H1 (cell line): Measurements from ENCODE around the gene TSEN54.

Experiments used
- BCL11A ChIP-seq, 2 experiments: IDR thresholded peaks; one replicate each; pipeline ENCODE4 v1.6.1; 2011; ENCODE audit warnings: low read depth in 2 of 2, low read length in 2 of 2, mild to moderate bottlenecking in 2 of 2
- CTBP2 ChIP-seq: IDR thresholded peaks from 2 replicates; pipeline ENCODE4 v1.7.0; 2011; ENCODE audit warnings: borderline replicate concordance, mild to moderate bottlenecking, moderate library complexity, mixed read lengths, low read length; ENCODE audit not compliant: insufficient read depth, insufficient read length
- CTCF ChIP-seq, 3 experiments: IDR thresholded peaks; 1 replicate in 2 of 3; 2 replicates in 1 of 3; pipeline versions ENCODE4 v1.5.1 to v1.6.1; 2011; ENCODE audit warnings: low read length in 3 of 3, mild to moderate bottlenecking in 3 of 3, inconsistent platforms in 2 of 3, low read depth in 1 of 3, moderate library complexity in 1 of 3; ENCODE audit not compliant: insufficient read depth in 1 of 3; ENCODE audit errors: control extremely low read depth in 1 of 3
- EZH2 ChIP-seq: fragments of 200-600 bp; sonication (generic); IDR thresholded peaks from 2 replicates; pipeline ENCODE4 v1.7.1; 2012; ENCODE audit warnings: low read depth, mild to moderate bottlenecking, moderate library complexity, low read length, inconsistent platforms; ENCODE audit not compliant: severe bottlenecking
- FOSL1 ChIP-seq: IDR thresholded peaks from 2 replicates; pipeline ENCODE4 v1.6.1; 2011; ENCODE audit warnings: mild to moderate bottlenecking, low read depth, low read length, moderate library complexity; ENCODE audit not compliant: insufficient read depth
- MAX ChIP-seq: IDR thresholded peaks from 2 replicates; pipeline ENCODE4 v1.6.1; 2012; ENCODE audit warnings: inconsistent platforms
- POLR2A ChIP-seq, 2 experiments: IDR thresholded peaks; 1 replicate in 1 of 2; 2 replicates in 1 of 2; pipeline ENCODE4 v1.6.1; 2011; ENCODE audit warnings: low read depth in 2 of 2, low read length in 2 of 2, mild to moderate bottlenecking in 2 of 2; ENCODE audit errors: control extremely low read depth in 1 of 2
- POLR2AphosphoS5 ChIP-seq: IDR thresholded peaks from 2 replicates; pipeline ENCODE4 v1.6.1; 2011; ENCODE audit warnings: low read depth, low read length
- SIN3A ChIP-seq, 2 experiments: IDR thresholded peaks in 1 of 2; conservative IDR thresholded peaks in 1 of 2; 2 replicates each; pipeline ENCODE4 v1.6.1; 2011 to 2012; ENCODE audit warnings: low read length in 2 of 2, improper control_type of control experiment in 1 of 2, low read depth in 1 of 2, mild to moderate bottlenecking in 1 of 2
- SP2 ChIP-seq: IDR thresholded peaks from 2 replicates; pipeline ENCODE4 v1.6.1; 2012; ENCODE audit warnings: mild to moderate bottlenecking, low read length, inconsistent platforms
- TAF1 ChIP-seq: IDR thresholded peaks from 2 replicates; pipeline ENCODE4 v1.6.1; 2011; ENCODE audit warnings: mild to moderate bottlenecking, low read depth, low read length
- TBP ChIP-seq: IDR thresholded peaks from 2 replicates; pipeline ENCODE4 v1.6.1; 2011; ENCODE audit warnings: low read depth, low read length, improper control_type of control experiment
- TF ChIP-seq, protein P1 (sequence below): IDR thresholded peaks from 2 replicates; pipeline ENCODE4 v1.6.1; 2011; ENCODE audit warnings: low read length, improper control_type of control experiment

GRCh38 chr17:75546181-75546580 lies 29.9 kb downstream of the TSEN54 start:
- TF ChIP-seq, protein P1, sequence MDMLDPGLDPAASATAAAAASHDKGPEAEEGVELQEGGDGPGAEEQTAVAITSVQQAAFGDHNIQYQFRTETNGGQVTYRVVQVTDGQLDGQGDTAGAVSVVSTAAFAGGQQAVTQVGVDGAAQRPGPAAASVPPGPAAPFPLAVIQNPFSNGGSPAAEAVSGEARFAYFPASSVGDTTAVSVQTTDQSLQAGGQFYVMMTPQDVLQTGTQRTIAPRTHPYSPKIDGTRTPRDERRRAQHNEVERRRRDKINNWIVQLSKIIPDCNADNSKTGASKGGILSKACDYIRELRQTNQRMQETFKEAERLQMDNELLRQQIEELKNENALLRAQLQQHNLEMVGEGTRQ, result no peak
- TF ChIP-seq POLR2AphosphoS5 (no peak), TBP (no peak), CTCF (IDR thresholded peaks at IDR 0.05; ENCODE audit: control extremely low read depth in 1 of 3, insufficient read depth in 1 of 3, low read depth in 1 of 3, low read length in 3 of 3) (no peak), FOSL1 (no peak), TAF1 (no peak), MAX (no peak), CTBP2 (no peak), BCL11A (IDR thresholded peaks at IDR 0.05; ENCODE audit: low read depth in 2 of 2, low read length in 2 of 2) (no peak), SP2 (no peak), EZH2 (no peak), POLR2A (IDR thresholded peaks at IDR 0.05; ENCODE audit: control extremely low read depth in 1 of 2, low read depth in 2 of 2, low read length in 2 of 2) (no peak), SIN3A (conservative IDR thresholded peaks at IDR 0.05 in 1 of 2, IDR thresholded peaks at IDR 0.05 in 1 of 2; ENCODE audit: low read depth in 1 of 2, low read length in 2 of 2) (no peak)
